Mesothelial cell of epicardium (in vitro differentiated cells): ENCODE measurements around the gene SSUH2. TPM values are rescaled to one million over a fixed set of nuclear protein-coding genes. Genes with fewer than 3 reads are reported as not detected.

Source experiments
- DNase-seq, 2 experiments: peaks; one replicate each; pipeline ENCODE4 v3.0.0; 2021; ENCODE audit warnings: low spot score in 2 of 2; ENCODE audit not compliant: unreplicated experiment in 2 of 2
- H3K27ac Mint-ChIP-seq: 2 replicates; pipeline ENCODE4 v1.8.0; 2021; ENCODE audit warnings: mixed read lengths
- H3K27me3 Mint-ChIP-seq: 2 replicates; pipeline ENCODE4 v1.8.0; 2021; ENCODE audit warnings: low read depth, mixed read lengths
- H3K36me3 Mint-ChIP-seq: 2 replicates; pipeline ENCODE4 v1.8.0; 2021; ENCODE audit warnings: mixed read lengths
- H3K4me1 Mint-ChIP-seq: 2 replicates; pipeline ENCODE4 v1.8.0; 2021; ENCODE audit warnings: mixed read lengths
- H3K4me3 Mint-ChIP-seq: 2 replicates; pipeline ENCODE4 v1.8.0; 2021; ENCODE audit warnings: mild to moderate bottlenecking, moderate library complexity, mixed read lengths
- H3K9me3 Mint-ChIP-seq: 2 replicates; pipeline ENCODE4 v1.8.0; 2021; ENCODE audit warnings: mixed read lengths
- CTCF ChIP-seq: fragments of 200-600 bp; sonication (generic); IDR thresholded peaks from one replicate; pipeline ENCODE4 v1.5.0; 2021; ENCODE audit warnings: antibody characterized with exemption; ENCODE audit not compliant: unreplicated experiment
- total RNA-seq: library from RNA; stranded (reverse); gene quantifications from 3 replicates; pipeline ENCODE4 v1.2.1, GENCODE V29; 2021

Gene SSUH2
- total RNA-seq, 1 donor from 2014 or later, result 1.3 TPM

GRCh38 chr3:8647137-8647985, 2.8 kb upstream of the SSUH2 start:
- Mint-ChIP-seq H3K4me1 (peaks cover 15% of the 10 kb centered on the region), H3K27ac (no peak overlapping the region), H3K9me3 (no peaks in the 10 kb centered on the region), H3K27me3 (peaks cover 25% of the 10 kb centered on the region), H3K36me3 (no peaks in the 10 kb centered on the region), H3K4me3 (no peak overlapping the region)
- no peak for TF ChIP-seq CTCF
- DNase-seq, result no peak

- Mint-ChIP-seq H3K4me3 (no peak overlapping the region), H3K27me3 (peaks cover 25% of the 10 kb centered on the region), H3K27ac (no peak overlapping the region), H3K36me3 (no peaks in the 10 kb centered on the region), H3K4me1 (peaks cover 9% of the 10 kb centered on the region), H3K9me3 (no peaks in the 10 kb centered on the region)
- TF ChIP-seq CTCF, result no peak
- DNase-seq, result no peak
Measured at GRCh38 chr3:8646313-8646938, 1.8 kb upstream of the SSUH2 start.

- H3K4me1 Mint-ChIP-seq, result peaks cover 3% of the 10 kb centered on the region
- H3K27ac Mint-ChIP-seq, result no peak overlapping the region
- no peak for TF ChIP-seq CTCF
- no peaks in the 10 kb centered on the region for H3K9me3 Mint-ChIP-seq
- no peak overlapping the region for H3K4me3 Mint-ChIP-seq
- no peaks in the 10 kb centered on the region for H3K36me3 Mint-ChIP-seq
- DNase-seq, result no peak
- H3K27me3 Mint-ChIP-seq, result peaks cover 26% of the 10 kb centered on the region
Measured at GRCh38 chr3:8645712-8646111, 1.1 kb upstream of the SSUH2 start.

GRCh38 chr3:8643693-8644365, 769 bp downstream of the SSUH2 start:
- no peak overlapping the region for H3K4me3 Mint-ChIP-seq
- no peak for DNase-seq
- H3K4me1 Mint-ChIP-seq, result no peaks in the 10 kb centered on the region
- no peak overlapping the region for H3K27ac Mint-ChIP-seq
- H3K27me3 Mint-ChIP-seq, result peaks cover 29% of the 10 kb centered on the region
- no peaks in the 10 kb centered on the region for H3K36me3 Mint-ChIP-seq
- no peaks in the 10 kb centered on the region for H3K9me3 Mint-ChIP-seq
- TF ChIP-seq CTCF, result no peak

GRCh38 chr3:8642001-8642400, 2.6 kb downstream of the SSUH2 start:
- Mint-ChIP-seq H3K4me1 (no peaks in the 10 kb centered on the region), H3K36me3 (no peaks in the 10 kb centered on the region), H3K27ac (no peak overlapping the region), H3K27me3 (peaks cover 29% of the 10 kb centered on the region), H3K9me3 (no peaks in the 10 kb centered on the region), H3K4me3 (no peak overlapping the region)
- no peak for TF ChIP-seq CTCF
- no peak for DNase-seq
